ENCODE results near the gene ZDHHC11B.

DNA sequence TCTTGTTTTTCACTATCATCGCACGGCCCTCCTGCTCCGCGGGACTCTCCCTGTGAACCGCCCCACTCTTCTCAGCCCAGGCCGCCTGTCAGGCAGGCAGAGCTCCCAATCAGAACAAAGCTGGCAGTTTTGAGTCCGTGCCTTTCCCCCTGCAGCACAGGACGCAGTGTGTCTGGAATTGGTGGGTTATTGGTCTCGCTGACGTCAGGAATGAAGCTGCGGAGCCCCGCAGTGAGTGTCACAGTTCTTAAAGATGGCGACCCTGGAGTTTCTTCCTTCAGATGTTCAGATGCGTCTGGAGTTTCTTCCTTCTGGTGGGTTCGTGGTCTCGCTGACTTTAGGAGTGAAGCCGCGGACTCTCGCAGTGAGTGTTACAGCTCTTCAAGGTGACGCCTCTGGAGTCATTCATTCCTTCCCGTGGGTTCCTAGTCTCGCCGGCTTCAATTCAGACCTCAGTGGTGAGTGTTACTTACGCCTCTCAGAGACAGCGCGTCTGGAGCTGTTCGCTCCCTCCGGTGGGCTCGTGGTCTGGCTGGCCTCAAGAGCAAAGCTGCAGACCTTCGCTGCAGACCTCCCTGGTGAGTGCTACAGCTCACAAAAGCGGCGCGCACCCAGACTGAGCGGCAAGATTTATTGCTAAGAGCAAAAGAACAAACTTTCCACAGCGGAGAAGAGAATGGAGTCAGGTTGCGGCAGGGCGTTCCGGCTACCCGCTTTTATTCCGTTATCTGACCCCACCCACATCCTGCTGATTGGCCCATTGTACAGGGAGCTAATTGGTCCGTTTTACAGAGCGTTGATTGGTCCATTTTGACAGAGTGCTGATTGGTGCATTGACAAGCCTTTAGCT is 7.4 kb downstream of the ZDHHC11B start:
- TF ChIP-seq POLR2A (IDR thresholded peaks at IDR 0.05), result no peak
- TF ChIP-seq, protein P1, sequence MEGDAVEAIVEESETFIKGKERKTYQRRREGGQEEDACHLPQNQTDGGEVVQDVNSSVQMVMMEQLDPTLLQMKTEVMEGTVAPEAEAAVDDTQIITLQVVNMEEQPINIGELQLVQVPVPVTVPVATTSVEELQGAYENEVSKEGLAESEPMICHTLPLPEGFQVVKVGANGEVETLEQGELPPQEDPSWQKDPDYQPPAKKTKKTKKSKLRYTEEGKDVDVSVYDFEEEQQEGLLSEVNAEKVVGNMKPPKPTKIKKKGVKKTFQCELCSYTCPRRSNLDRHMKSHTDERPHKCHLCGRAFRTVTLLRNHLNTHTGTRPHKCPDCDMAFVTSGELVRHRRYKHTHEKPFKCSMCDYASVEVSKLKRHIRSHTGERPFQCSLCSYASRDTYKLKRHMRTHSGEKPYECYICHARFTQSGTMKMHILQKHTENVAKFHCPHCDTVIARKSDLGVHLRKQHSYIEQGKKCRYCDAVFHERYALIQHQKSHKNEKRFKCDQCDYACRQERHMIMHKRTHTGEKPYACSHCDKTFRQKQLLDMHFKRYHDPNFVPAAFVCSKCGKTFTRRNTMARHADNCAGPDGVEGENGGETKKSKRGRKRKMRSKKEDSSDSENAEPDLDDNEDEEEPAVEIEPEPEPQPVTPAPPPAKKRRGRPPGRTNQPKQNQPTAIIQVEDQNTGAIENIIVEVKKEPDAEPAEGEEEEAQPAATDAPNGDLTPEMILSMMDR (IDR thresholded peaks at IDR 0.05), result no peak

Measured in ovary (tissue), 3 donors.